ENCODE measurements around the gene HNRNPF. TPM values are rescaled to one million over a fixed set of nuclear protein-coding genes. Genes with fewer than 3 reads are reported as not detected.

The HNRNPF gene
- total RNA-seq, 4 donors from 2014 or later = 145 to 177 (median 160) TPM

- DNase-seq = no peak
- Histone ChIP-seq H3K9me3 (no peaks in the 10 kb centered on the region), H3K36me3 (no peaks in the 10 kb centered on the region), H3K4me1 (peaks cover 0 to 5% (median 0%) of the 10 kb centered on the region in 4 donors), H3K4me3 (no peak overlapping the region), H3K27me3 (no peaks in the 10 kb centered on the region), H3K27ac (no peak overlapping the region)
- TF ChIP-seq POLR2A (IDR thresholded peaks at IDR 0.05) = no peak
- no peak for TF ChIP-seq CTCF (IDR thresholded peaks at IDR 0.05)
Observed at GRCh38 chr10:43336061-43336460, 72.9 kb downstream of the HNRNPF start.

Small RNAs within 50 kb of the gene (small RNA-seq; reads per million reads assigned to genes)
- gene RNU6ATAC11P (0 reads per million in 2 donors), gene RNU7-193P (0 reads per million in 2 donors), gene SNORD3J (0 reads per million in 2 donors)

Other genes with a start within 250 kb of the HNRNPF start
- gene RASGEF1A, start 142.1 kb downstream of the HNRNPF start, total RNA-seq = 1 to 10 TPM in 1 of 4 donors, not detected in 3; 3.0 TPM
- not detected for gene FXYD4, start 37.5 kb downstream of the HNRNPF start, total RNA-seq
- 10 to 100 TPM; 21.5 to 51.7 (median 26.9) TPM for gene ZNF487, start 27.9 kb upstream of the HNRNPF start, total RNA-seq
- 10 to 100 TPM in 1 of 4 donors, 1 to 10 TPM in 3; 2.6 to 17.3 (median 3.8) TPM for gene ZNF239, start 165.4 kb upstream of the HNRNPF start, total RNA-seq
- gene ZNF485, start 197.3 kb upstream of the HNRNPF start, total RNA-seq = 10 to 100 TPM in 1 of 4 donors, 1 to 10 TPM in 3; 1.5 to 19.0 (median 2.5) TPM
- 10 to 100 TPM; 19.3 to 51.2 (median 23.1) TPM for gene ZNF32, start 239.7 kb upstream of the HNRNPF start, total RNA-seq

Measured in Peyer's patch (tissue), 4 donors.